GM18498 (cell line): ENCODE measurements around the gene ICE2.

Experiments
- ATAC-seq: cut with Tn5 transposase; IDR thresholded peaks from one replicate; pipeline ENCODE4 v1.9.1; 2021; ENCODE audit warnings: mild to moderate bottlenecking, moderate library complexity; ENCODE audit not compliant: unreplicated experiment

ICE2 gene

DNA sequence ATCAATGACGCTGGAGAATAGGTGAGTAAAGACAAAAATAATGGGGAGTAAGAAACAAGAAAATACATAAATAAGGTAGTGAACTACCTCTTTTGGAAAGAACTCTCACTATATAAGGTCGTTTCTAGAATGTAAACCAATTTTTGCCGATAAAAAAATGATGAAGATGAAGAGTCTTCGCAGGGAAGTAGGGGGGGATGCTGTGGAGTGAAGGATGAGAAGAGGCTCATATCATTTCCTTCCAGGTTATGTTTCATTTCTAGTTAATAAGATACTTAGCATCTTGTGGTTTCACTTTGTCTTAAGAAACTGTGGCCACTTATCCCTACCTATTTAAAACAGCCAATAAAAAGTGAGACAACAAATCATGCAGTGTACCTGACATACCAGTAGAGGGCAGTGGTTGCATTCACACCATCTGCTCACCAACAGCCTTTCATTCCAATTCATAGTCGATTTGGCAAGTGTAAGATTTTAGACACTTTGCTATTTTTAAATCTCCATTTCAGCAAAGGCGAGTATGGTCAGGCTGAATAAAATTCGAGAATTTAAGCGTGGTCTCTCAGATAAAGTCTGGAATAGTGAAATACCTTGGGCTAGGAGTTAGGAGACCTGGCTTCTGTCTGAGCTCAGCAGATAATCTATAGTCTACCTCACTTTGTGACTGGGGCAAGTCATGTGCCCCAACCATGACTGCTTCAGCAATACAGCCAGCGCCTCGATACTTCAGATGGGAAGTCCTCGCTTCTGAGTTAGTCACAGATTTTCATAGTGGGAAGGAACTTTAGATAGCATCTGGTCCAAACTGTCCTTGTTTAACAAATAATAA lies 28.9 kb upstream of the ICE2 start:
- ATAC-seq, result peak; percentile 88

GRCh38 chr15:60496853-60497252 lies 17.9 kb upstream of the ICE2 start:
- no peak for ATAC-seq

DNA sequence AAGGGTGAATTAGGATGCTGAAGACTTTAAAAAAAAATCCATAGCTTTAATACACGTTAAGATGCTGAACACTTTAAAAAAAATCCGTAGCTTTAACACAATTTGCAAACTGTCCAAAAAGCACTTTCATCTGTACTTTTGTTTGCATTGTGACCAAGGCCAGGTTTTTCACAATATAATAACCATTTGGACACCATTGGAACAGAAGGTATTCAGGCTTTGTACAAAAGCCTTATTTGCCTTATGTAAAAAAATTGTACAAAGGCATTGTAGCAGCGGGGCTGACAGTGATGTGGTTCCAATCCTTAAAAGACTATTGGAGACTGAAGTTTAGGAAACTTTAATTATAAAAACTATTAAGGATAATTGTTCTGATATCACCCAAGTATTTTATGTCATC lies 15.2 kb upstream of the ICE2 start:
- ATAC-seq, result no peak

DNA sequence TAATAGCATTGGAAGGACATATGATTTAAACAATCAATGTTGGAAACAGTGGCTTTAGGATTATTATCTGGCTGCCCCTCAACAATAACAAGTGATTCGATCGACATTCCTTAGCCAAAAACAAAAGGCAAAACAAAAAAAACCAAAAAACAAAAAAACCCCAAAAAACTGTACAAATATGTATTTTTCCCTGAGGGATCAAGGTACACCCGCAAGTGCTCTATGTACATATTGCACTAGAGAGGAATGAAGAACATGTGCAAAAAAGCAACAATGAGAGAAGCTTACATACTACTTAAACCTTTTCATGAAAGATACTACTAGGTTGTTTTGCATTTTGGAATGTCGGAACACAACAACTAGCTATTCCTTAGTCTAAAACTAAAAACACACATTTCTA lies 14.2 kb upstream of the ICE2 start:
- ATAC-seq, result no peak

GRCh38 chr15:60486742-60487141 lies 7.8 kb upstream of the ICE2 start:
- ATAC-seq, result no peak

GRCh38 chr15:60485365-60486055 lies 6.6 kb upstream of the ICE2 start:
- no peak for ATAC-seq

- no peak for ATAC-seq
Observed at GRCh38 chr15:60483042-60483441, 4.1 kb upstream of the ICE2 start.

DNA sequence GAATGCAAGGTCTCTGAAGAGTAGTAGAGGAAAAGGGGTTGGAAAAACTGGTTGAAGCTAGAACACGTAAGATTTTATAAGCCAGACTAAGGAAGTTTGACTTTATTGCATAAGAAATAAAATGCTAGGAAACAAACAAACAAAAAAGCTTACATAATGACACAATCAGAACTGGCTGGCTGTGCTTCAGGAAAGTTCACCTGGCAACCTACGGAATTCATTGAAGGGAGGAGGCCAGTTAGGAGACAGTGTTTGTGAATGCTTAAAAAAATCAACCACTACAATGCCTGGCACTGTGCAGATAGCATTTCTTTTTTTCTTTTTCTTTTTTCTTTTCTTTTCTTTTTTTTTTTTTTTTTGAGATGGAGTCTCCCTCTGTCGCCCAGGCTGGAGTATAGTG lies 1.9 kb upstream of the ICE2 start:
- no peak for ATAC-seq

DNA sequence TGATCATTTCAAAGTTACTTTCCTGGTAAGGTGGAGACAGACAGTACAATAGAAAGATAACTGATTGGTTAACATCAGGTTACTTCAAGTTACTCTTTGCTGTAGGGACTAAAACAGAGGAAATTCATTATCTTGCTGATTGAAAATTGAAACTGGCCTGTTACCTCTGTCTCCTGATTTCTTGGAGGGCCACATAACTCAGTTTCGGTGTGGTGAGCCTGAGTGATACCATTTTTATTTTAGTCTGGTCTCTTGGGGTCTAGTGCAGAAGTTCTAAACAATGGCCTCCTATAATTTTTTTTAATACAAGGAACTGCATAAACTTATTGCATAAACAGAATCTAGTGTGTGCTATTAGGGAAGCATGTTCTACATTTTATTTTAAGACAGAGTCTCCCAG lies 1.2 kb upstream of the ICE2 start:
- no peak for ATAC-seq

- peak; percentile 11 for ATAC-seq
Observed at GRCh38 chr15:60479361-60480110, 594 bp upstream of the ICE2 start.

GRCh38 chr15:60477916-60478565 lies 901 bp downstream of the ICE2 start:
- ATAC-seq, result no peak

GRCh38 chr15:60477164-60477563 lies 1.8 kb downstream of the ICE2 start:
- no peak for ATAC-seq

- ATAC-seq, result no peak
Observed at GRCh38 chr15:60476713-60477112, 2.2 kb downstream of the ICE2 start.

- no peak for ATAC-seq
Observed at GRCh38 chr15:60473135-60473534, 5.8 kb downstream of the ICE2 start.

DNA sequence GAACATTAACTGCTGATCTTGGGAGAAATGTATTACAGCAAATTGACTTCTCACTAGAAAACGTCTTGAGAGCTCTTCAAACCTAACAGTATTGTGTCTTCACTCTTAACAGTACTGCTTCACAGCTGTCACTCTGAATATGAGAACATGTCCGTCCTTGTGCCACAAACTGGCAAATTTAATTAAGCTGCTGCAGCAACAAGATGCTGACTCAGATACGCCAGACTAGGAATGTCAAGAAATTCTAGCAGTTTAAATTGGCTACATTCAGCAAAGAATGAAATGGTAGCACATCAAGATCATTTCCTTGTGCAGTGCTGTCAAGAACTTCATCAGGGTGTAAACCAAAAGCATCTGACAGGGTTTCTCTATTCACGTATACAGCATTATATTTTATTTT lies 7.6 kb downstream of the ICE2 start:
- no peak for ATAC-seq

- no peak for ATAC-seq
Observed at GRCh38 chr15:60469893-60470641, 8.9 kb downstream of the ICE2 start.

GRCh38 chr15:60464836-60465630 lies 13.9 kb downstream of the ICE2 start:
- ATAC-seq, result no peak

GRCh38 chr15:60462027-60462426 lies 16.9 kb downstream of the ICE2 start:
- no peak for ATAC-seq

- ATAC-seq, result no peak
Observed at GRCh38 chr15:60460931-60461330, 18.0 kb downstream of the ICE2 start.

GRCh38 chr15:60458721-60459120 lies 20.2 kb downstream of the ICE2 start:
- ATAC-seq, result no peak
